GM19351 (cell line): Measurements from ENCODE around the gene CRIP2.

Experiments used
- ATAC-seq: cut with Tn5 transposase; IDR thresholded peaks from one replicate; pipeline ENCODE4 v1.9.1; 2021; ENCODE audit warnings: mild to moderate bottlenecking, moderate library complexity; ENCODE audit not compliant: unreplicated experiment

CRIP2 gene

DNA sequence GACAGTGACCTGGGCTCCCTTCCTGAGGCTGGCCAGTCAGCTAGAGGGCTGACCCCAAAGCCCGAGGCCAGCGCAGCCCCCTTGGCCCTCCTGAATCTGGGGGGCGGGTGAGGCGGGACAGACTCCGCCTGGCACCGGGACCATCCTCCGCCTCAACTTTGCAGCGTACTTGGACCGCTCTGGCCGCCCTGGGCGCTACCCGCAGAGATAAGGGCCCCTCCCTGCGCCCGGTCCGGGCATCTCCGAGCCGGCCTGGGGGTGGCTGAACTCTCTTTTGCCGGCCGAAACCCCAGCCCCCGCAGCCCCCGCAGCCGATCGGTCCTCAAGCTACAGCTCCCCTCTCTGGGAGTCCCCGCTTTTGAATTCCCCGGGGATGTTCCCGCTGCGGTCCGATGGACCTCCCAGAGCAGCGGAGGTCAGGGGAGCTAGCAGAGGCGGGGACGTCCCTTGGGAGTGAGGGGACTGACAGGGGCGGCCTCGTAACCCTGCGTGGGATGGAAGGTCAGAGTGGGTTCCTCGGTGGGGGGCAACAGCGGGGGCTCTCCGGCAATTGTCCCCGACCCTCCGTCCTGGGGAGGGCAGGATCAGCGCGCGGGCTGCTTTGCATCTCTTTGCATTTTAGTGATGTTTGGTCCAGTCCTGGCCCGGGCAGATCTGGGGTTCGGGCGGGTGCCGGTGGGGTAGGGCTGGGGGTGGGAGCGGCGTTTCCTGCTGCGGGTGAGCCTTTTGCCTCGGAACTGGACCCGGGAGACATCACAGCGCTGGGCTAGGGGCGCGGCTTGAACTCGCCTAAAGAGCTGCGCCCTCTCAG lies 11.7 kb downstream of the CRIP2 start, which contains the start of gene CRIP1:
Gene CRIP1, plus strand, starts transcription at position 724 of the 811 bp plus-strand sequence. CDS start 374 bp downstream, outside the sequence.
- ATAC-seq: no peak

DNA sequence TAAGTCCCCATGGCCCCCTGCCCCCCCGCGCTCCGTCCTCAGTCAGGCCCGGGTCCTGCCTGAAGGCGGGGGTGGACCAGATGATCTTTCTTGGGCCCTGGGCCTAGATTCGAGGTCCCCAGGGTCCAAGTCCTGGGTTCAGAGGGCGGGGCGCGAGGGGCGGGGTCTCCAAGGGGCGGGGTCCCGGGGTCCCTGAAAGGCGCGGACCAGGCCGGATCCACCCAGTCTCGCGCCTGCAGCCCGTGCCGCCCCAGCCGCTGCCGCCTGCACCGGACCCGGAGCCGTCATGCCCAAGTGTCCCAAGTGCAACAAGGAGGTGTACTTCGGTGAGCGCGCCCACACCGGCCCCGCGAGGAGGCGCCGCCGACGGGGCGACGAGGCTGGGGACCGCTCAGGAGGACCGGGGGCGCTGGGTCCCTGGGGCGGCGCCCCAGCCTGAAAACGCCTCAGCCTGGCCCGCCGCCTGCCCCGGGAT lies 12.4 kb downstream of the CRIP2 start:
- no peak for ATAC-seq

DNA sequence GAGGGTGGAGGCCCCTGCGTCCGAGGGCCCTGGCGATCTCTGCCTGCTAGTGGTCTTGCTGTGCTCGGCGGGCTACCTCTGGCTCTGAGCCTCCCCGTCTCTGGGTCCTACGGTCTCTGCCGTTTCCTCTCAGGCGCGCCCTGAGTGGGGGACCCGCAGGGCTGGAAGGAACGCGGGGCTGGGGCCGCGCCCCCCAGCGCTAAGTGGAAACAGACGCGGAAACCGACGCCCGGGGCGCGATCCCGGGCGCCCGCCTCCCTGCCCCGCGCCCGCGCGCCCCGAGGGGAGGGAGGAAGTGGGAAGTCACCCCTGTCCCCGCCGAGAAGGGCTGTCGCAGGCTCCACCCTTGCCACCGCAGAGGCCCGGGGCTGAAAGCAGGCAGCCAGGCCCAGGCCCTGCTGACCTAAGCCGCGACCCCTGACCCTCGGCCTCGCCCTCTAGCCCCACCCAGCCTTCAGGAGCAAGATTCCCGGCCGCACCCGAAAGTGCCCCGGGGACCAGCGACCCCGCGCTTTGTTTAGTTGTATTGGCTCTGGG lies 12.9 kb downstream of the CRIP2 start:
- ATAC-seq: no peak

DNA sequence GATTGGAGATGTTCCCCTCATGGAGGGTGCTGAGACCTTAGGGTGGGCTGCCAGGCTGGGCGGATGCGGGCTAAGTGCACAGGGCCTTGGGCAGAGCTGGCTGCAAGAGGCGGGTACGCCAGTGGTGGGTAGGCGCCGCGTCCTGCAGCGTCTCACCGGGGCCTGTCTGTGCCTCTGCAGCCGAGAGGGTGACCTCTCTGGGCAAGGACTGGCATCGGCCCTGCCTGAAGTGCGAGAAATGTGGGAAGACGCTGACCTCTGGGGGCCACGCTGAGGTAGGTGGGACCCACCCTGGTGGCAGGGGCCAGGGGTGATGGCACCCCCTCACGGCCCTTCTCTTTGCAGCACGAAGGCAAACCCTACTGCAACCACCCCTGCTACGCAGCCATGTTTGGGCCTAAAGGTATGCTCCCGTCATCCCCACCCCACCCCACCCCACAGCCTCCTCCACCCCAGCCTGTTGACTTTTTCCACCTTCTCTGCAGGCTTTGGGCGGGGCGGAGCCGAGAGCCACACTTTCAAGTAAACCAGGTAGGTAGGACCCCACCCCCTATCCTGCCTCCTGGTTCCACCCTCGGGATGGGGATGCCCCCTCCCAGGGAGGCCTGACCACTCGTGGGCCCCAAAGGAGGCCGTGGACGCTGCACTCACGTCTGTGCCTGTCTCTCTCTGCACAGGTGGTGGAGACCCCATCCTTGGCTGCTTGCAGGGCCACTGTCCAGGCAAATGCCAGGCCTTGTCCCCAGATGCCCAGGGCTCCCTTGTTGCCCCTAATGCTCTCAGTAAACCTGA lies 13.6 kb downstream of the CRIP2 start:
- ATAC-seq: no peak

DNA sequence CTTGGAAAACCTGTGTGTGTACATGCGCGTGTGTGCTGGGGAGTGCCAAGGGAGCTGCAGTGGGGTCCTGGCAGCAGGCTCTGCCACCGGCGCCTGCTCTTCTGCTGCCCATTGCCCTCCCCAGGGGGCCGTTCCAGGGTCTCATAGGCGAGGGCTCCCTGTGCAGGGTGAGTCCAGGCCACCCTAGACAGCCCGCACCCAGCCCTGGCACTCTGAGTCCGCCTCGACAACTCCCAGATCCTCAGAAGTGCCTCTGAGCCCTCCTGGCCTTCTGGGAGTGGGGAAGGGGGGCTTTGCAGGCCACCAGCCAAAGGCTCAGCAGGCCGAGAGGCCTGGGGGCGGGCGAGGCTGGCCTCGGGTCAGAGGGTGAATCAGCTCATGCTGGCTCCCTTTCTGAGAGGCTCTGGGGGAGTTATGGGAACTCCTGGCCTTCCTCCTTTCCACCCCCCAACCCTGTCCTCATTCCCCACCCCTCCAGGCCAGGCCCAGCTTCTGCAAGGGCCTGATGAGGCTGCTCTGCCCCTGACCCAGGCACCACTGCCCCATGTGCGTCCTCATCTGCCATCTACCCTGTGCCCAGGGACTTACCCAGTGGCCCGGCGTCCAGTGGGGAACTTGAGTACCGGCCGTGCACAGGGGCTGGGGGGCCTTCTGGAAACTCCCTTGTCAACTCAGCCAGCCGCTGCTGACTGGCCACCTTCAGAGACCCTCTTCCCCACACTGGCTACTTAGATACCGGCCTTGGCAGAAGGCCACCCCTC lies 14.3 kb downstream of the CRIP2 start:
- no peak for ATAC-seq

DNA sequence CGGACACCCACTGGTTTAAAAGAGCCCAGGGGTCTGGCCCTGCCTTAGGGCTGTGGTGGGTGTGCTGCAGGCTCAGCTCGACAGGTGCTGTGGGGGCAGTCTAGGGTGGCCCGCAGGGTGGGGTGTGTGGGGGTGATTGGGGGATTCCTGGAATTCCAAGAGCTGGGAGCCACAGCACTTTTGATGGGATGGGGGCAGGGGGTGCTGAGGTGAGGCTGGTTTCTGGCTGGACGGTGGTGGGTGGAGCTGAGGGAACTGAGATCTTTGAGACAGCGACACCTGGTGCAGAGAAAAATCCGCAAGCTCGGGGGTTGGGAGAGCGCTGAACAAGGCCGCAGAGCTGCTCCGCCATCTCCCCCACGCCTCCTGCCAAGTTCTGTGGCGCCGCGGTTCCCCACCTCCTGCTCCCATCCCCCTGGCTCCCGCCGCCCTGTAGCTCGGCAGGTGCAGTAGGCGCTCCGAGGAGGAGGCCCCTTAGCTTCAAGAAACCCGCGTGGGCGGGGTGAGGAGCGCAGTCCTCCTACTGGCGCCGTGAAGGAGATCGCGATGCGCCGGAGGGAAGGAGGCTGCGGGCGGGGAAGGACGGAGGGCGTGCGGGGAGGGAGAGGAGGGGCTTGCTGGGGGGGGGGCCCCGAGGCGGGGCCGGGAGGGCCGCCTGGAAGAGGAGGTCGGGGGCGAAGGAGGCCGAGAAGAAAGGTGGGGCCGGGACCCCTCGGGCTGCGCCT lies 15.1 kb downstream of the CRIP2 start:
- ATAC-seq: peak; percentile 14

DNA sequence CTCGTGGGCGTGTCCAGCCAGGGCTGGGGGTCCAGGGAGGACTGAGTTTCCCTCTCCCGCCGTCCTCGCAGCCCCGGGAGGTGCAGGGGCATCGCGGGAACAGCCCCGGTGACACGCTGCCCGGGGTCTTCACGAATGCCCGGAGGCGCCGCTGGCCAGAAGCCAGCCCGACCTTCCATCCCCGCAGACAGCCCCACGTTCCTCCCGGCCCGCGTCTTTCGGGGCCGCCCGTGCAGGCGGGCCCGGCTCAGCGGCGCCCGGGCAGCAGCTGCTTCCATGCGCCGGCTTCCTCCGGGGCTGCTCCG lies 15.6 kb downstream of the CRIP2 start:
- ATAC-seq: peak; percentile 0

DNA sequence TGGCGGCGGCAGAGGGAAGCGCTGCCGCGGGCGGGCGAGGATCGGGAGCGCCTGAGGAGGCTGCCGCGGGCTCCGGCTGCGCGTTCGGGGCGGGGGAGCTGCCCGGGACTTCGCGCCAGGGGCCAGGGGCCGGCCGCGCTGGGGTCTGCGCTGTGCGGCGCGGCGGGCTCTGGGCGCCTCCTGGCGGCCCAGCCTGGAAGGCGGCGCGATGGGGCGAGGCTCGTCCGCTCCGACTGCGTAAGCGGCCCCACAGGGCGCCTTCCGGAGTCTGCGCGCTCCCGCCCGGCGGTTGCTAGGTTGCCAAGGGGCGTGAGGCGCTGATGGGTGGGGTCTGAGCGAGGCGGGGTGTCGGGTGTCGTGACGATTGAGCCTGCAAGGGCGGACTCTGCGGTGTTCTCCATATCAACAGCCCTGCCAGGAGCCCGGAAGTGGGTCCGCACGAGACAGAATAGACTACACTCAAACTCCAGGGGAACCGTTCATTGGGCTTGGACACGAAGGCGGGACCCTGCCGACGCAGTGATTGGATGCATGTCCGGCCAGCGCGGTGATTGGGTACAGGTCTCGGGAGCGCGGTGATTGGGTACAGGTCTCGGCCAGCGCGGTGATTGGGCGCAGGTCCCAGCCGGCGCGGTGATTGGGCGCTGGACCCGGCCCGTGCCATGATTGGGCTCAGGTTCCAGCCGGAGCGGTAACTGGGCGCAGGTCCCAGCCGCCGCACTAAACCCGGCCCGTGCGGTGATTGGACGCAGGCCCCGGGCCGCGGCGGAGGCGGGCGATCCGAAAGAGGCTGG lies 16.1 kb downstream of the CRIP2 start, which contains the start of gene TEDC1:
Gene TEDC1, plus strand, starts transcription at position 675 of the 794 bp plus-strand sequence. CDS start 130 bp downstream, outside the sequence.
- peak; percentile 72 for ATAC-seq

DNA sequence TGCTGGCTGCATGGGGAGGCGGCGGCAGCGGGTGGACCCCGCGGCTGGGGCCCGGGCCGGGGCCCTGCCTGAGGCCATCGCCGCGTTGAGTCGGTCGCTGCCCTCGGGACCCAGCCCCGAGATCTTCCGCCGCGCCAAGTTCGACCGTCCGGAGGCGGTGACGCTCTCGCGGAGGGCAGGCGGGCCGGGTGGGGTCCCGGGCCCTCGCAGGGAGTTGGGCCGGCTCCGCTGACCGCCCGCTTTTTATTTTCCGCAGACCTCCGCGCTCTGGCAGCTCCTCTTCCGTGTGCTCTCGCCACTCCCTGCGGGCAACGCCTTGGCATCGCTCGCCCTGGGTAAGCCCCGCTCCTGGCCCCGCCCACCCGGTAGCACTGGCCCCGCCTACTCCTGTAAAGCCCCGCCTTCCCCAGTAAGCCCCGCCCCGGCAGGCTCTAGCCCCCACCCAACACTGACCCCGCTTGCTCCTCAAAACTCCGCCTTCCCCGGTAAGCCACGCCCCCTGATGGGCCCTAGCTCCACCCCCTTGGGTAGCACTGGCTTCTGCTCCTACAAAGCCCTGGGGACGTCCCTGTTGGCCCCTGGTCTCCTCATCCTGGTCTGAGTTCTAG lies 16.8 kb downstream of the CRIP2 start:
- ATAC-seq: no peak

DNA sequence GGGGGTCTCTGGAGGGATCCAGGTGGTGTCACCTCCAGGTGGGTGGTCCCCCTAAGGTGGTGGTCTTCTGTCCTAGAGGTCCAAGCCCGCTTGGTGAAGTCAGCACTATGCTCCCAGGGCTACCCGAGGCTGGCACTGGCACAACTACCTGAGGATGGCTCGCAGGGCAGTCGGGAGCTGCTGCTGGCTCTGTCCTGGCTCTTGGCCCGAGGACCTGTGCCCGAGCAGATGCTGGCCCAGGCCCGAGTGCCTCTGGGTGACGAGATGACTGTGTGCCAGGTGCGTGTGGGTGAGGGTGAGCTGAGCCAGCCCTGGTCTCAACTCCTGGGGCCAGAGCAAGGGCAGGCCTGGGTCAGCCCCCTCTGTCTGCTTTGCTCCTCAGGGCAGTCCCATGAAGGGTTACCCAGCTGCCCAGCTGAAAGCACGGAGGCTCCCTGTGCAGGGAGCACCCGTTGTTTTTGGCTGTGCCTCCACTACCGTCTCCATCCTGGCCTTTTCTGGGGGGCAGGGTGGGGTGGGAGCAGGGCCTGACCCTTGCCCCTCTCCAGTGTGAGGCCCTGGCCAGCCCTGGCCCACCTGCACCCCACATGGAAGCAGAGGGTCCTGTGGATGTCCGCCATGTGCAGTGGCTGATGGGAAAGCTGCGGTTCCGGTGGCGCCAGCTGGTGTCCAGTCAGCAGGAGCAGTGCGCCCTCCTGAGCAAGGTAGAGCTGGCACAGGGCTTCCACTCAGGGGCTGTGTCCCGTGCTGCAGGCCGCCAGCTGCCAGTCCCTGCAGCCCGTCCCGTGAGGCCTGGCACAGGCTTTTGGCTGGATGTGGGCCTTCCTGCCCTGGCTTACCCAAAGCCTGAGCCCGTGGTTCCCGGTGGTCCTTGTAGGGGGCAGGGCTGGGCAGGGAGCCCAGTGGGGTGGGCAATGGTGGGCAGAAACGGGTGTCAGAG lies 17.7 kb downstream of the CRIP2 start:
- no peak for ATAC-seq

DNA sequence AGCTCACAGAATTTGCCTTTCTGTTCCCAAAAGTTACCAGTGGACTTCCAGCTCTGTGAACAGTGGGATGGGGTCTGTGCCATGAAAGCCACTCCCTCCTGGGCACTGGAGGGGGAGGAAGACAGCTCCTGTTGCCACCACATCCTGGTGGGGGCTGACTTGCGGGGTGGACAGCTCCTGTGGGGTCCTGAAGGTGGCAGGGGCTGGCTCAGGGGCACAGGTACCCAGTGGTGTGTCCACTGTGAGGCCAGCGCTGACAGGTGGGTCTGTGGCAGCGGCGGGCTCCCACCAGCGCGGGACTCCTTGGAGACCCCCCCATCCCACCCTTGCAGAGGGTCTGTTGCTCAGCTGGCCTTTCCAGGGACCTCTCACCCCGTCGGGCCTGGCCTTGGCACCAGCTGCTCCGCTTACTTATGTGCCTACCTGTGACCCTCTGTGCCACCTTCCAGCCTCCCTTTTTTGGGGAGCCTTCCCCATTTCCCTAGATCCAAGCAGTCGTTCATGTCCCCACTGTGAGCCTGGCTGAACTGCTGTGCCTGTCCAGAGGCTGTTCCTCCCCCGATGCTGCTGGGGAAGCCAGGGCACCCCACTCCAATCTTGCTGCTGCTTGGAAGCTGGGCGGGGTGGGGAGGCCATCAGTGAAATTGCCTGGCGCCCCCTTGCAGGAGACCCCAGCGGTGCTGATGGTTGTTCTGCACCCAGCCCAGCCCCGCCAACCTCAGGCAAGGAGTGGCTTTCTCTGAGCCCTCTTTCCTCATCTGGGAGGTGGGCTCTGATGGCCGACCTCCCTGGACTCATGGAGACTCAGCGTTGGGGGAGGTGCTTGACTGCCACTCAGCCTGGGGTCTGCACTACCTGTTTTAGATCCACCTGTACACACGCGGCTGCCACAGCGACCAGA lies 18.6 kb downstream of the CRIP2 start:
- ATAC-seq: no peak

DNA sequence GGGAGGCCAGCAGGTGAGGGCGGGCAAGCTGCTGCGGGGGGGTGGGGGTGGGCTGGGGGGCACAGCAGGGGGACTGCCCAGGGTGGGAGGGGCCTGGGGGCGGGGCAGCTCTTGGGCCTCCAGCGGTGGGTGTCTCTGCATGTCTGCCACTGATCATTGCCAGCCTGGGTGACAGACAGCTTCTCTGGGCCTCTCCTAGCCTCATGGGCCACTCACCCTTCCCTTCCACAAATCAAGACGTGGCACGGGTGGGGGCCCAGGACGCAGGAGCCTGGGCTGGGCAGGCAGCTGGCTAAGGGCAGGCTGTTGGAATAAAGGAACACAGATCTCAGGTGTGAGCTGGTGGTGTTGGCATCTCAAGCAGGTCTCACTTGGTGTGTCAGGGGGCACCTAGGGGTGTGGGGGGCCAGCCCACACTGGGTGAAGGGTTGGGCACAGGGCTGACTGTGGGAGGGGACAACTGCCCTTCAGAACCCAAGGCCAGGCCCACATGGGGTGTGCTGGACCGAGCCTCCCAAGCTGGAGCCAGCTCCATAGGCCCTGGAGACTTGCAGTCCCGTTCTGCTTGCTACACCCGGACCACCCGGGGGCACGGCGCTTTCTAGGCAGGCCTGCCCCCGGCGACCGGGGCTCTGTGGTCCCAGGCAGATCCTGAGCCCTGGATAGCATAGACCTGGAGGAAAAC lies 19.4 kb downstream of the CRIP2 start:
- no peak for ATAC-seq

DNA sequence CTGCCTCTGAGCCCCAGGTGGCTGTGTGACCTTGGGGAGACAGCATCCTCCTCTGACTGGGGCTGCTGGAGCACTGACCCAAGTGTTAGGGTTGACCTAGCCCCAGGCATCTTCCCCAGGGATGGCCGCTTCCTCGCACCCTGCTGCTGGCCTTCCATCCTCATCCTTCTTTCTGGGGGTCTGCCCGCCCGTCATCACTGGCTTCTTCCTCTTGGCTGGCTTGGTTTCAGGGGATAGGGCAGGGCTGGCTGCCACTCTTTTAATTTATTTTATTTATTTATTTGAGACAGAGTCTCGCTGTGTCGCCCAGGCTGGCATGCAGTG lies 19.9 kb downstream of the CRIP2 start:
- ATAC-seq: no peak

DNA sequence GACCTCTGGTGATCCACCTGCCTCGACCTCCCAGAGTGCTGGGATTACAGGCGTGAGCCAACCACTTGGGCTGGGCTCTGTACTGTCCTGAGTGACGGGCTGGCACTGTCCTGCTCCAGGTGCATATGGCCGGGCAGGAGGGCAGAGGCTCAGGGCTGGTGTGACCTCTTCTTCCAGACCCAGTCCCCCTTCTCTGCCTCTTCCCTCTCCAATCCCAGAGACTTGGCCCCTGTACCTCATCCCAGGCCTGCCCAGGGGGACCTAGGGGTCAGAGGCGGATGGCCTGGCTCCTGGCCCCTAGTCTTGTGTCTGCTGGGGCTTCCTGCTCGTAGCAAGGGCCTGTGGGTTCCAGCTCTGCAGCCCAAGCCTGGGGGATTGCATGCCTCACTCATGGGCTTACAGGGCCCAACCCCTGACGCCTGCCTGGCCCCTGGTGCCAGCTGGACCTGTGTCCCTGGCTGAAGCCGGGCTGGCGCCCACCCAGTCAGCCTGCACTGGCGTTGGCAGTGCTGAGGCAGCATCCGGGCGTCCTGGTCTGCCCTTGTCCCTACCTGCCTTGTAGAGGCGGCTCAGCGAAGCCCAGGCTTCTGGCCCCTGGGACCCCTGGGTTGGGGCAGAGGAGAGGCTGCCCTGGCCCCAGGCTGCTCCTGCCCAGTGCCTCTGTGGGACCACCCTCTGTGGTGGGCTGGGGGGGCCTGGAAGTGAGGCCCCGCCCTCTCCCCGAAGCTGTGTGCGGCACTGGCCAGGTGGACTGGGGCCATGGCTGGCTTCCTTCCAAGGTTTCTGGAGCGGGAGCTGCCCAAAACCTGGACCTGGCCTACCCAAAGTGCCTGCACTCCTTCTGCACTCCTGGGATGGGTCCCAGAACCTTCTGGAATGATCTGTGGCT lies 20.7 kb downstream of the CRIP2 start:
- no peak for ATAC-seq

DNA sequence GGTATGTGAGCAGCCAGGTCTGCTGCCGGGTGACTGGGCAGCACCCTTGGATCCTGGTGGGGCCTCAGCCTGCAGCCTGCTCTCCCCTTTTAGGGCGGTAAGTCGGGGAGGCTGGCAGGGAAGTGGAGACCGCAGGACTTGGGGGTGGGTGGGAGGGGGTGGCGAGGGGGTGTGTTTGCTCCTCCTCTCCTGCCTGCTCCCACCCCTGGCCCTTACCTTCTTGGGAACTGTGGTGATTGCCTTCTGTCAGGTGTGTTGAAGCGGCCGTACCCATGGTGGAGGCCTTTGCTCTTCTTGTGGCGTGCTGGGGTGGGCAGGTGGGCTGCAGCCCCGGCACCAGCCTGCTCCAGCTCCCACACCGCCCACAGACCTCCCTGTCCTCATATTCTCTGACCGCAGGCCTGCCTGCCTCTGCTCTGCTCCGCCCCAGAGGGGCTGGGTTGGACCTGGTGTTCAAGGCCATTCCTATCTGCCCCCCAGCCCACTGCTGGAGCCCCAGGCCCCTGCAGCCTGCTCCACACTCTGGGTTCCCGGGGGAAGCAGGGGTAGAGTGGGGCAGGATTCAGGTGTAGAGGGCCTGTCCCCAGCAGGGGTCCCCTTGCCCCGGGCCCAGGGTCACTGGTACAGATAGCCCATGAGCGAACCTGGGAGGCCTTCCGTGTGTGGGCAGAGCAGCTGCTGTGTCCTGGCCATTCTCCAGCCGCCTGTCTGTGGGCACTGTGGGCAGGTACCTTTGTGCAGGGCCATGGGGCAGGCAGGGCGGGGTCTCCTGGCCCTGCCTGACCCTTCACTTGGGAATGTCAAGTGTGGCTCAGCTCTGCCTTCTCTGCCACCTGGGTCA lies 21.6 kb downstream of the CRIP2 start:
- no peak for ATAC-seq
